Neural progenitor cell (in vitro differentiated cells): ENCODE data around the gene LDB2. TPM values are rescaled to one million over a fixed set of nuclear protein-coding genes. Genes with fewer than 3 reads are reported as not detected.

Experiments
- DNase-seq: peaks from one replicate; pipeline ENCODE4 v3.0.0-alpha.2; 2016; ENCODE audit warnings: low spot score
- H2AFZ ChIP-seq: fragments of 200-600 bp; sonication (generic); replicated peaks from 2 replicates; pipeline ENCODE4 v1.6.1; 2016; ENCODE audit warnings: antibody characterized with exemption
- H3F3A ChIP-seq: fragments of 200-600 bp; sonication (generic); 2 replicates; pipeline ENCODE4 v1.6.1; 2016; ENCODE audit warnings: antibody characterized with exemption, low read depth
- H3K27ac ChIP-seq: fragments of 200-600 bp; sonication (generic); 2 replicates; pipeline ENCODE4 v1.5.1; 2016; ENCODE audit warnings: mild to moderate bottlenecking
- H3K27me3 ChIP-seq: fragments of 200-600 bp; sonication (generic); 2 replicates; pipeline ENCODE4 v1.6.1; 2016; ENCODE audit warnings: mild to moderate bottlenecking, moderate library complexity
- H3K36me3 ChIP-seq: fragments of 200-600 bp; sonication (generic); 2 replicates; pipeline ENCODE4 v1.5.1; 2016
- H3K4me1 ChIP-seq: fragments of 200-600 bp; sonication (generic); 2 replicates; pipeline ENCODE4 v1.6.1; 2016; ENCODE audit warnings: mixed run types
- H3K4me2 ChIP-seq: fragments of 200-600 bp; sonication (generic); 2 replicates; pipeline ENCODE4 v1.6.1; 2016
- H3K4me3 ChIP-seq: fragments of 200-600 bp; sonication (generic); 2 replicates; pipeline ENCODE4 v1.5.1; 2016
- H3K79me2 ChIP-seq: fragments of 200-600 bp; sonication (generic); 2 replicates; pipeline ENCODE4 v1.6.1; 2016; ENCODE audit warnings: low read depth
- H3K9ac ChIP-seq: fragments of 200-600 bp; sonication (generic); 2 replicates; pipeline ENCODE4 v1.6.1; 2016
- H3K9me3 ChIP-seq: fragments of 200-600 bp; sonication (generic); 2 replicates; pipeline ENCODE4 v1.5.1; 2016; ENCODE audit warnings: low read depth
- H4K20me1 ChIP-seq: fragments of 200-600 bp; sonication (generic); 2 replicates; pipeline ENCODE4 v1.6.1; 2016; ENCODE audit warnings: low read depth
- H3K27ac Mint-ChIP-seq: 3 replicates; pipeline ENCODE4 v1.8.0; 2021; ENCODE audit warnings: mixed read lengths
- H3K27me3 Mint-ChIP-seq: 2 replicates; pipeline ENCODE4 v1.8.0; 2022; ENCODE audit warnings: low read depth, mild to moderate bottlenecking, inconsistent platforms, moderate library complexity, mixed read lengths; ENCODE audit not compliant: insufficient read depth
- H3K36me3 Mint-ChIP-seq: 3 replicates; pipeline ENCODE4 v1.8.0; 2021; ENCODE audit warnings: mixed read lengths
- H3K4me1 Mint-ChIP-seq: 3 replicates; pipeline ENCODE4 v1.8.0; 2021; ENCODE audit warnings: mixed read lengths
- H3K4me3 Mint-ChIP-seq: 3 replicates; pipeline ENCODE4 v1.8.0; 2021; ENCODE audit warnings: mild to moderate bottlenecking, moderate library complexity, mixed read lengths
- H3K9me3 Mint-ChIP-seq: 3 replicates; pipeline ENCODE4 v1.8.0; 2020; ENCODE audit warnings: mixed read lengths
- CTCF ChIP-seq: fragments of 200-600 bp; sonication (generic); IDR thresholded peaks from 2 replicates; pipeline ENCODE4 v1.5.1; 2017; ENCODE audit warnings: antibody characterized with exemption, mild to moderate bottlenecking
- EZH2 ChIP-seq: fragments of 200-600 bp; sonication (generic); IDR thresholded peaks from 2 replicates; pipeline ENCODE4 v1.6.1; 2017; ENCODE audit warnings: antibody characterized with exemption, mild to moderate bottlenecking, moderate library complexity
- EZH2phosphoT487 ChIP-seq: fragments of 200-600 bp; sonication (generic); IDR thresholded peaks from 2 replicates; pipeline ENCODE4 v1.6.1; 2017; ENCODE audit warnings: antibody characterized with exemption
- total RNA-seq: library from RNA; depleted of rRNA; stranded (reverse); fragments of >200 nt; gene quantifications from 2 replicates; pipeline ENCODE4 v1.2.3, GENCODE V29; 2015; ENCODE audit warnings: low replicate concordance

The LDB2 gene
- total RNA-seq, 1 donor from 2014 or later: 24.3 TPM

- H3K9me3 ChIP-seq: no peaks in the 10 kb centered on the region
- Mint-ChIP-seq H3K9me3 (peaks cover 12% of the 10 kb centered on the region), H3K27ac (no peak overlapping the region), H3K36me3 (peaks cover 12% of the 10 kb centered on the region), H3K4me3 (no peak overlapping the region), H3K27me3 (no peaks in the 10 kb centered on the region), H3K4me1 (peaks cover 12% of the 10 kb centered on the region)
- H3K79me2 ChIP-seq: no peaks in the 10 kb centered on the region
- no peaks in the 10 kb centered on the region for H3K4me1 ChIP-seq
- H3F3A ChIP-seq: no peaks in the 10 kb centered on the region
- TF ChIP-seq CTCF: no peak
- no peak for TF ChIP-seq EZH2
- no peak for TF ChIP-seq EZH2phosphoT487
- H3K4me2 ChIP-seq: no peak overlapping the region
- no peak overlapping the region for H3K9ac ChIP-seq
- H3K4me3 ChIP-seq: no peak overlapping the region
- no peak overlapping the region for H2AFZ ChIP-seq
- H3K27ac ChIP-seq: no peak overlapping the region
- no peaks in the 10 kb centered on the region for H4K20me1 ChIP-seq
- DNase-seq: no peak
- no peaks in the 10 kb centered on the region for H3K36me3 ChIP-seq
- no peaks in the 10 kb centered on the region for H3K27me3 ChIP-seq
Measured at GRCh38 chr4:16852644-16853043, 45.8 kb downstream of the LDB2 start.

- Histone ChIP-seq H3F3A (no peaks in the 10 kb centered on the region), H3K9ac (no peak overlapping the region), H3K4me2 (no peak overlapping the region), H3K9me3 (no peaks in the 10 kb centered on the region), H3K36me3 (no peaks in the 10 kb centered on the region), H3K27me3 (no peaks in the 10 kb centered on the region), H3K4me3 (no peak overlapping the region), H3K79me2 (no peaks in the 10 kb centered on the region), H3K4me1 (no peaks in the 10 kb centered on the region), H3K27ac (no peak overlapping the region), H2AFZ (no peak overlapping the region), H4K20me1 (no peaks in the 10 kb centered on the region)
- Mint-ChIP-seq H3K9me3 (peaks cover 12% of the 10 kb centered on the region), H3K36me3 (peaks cover 12% of the 10 kb centered on the region), H3K4me3 (no peak overlapping the region), H3K27me3 (no peaks in the 10 kb centered on the region), H3K27ac (no peak overlapping the region), H3K4me1 (peaks cover 8% of the 10 kb centered on the region)
- TF ChIP-seq EZH2phosphoT487 (no peak), EZH2 (no peak), CTCF (no peak)
- DNase-seq: no peak
Measured at GRCh38 chr4:16852228-16852627, 46.2 kb downstream of the LDB2 start.

GRCh38 chr4:16846540-16847117, 51.8 kb downstream of the LDB2 start:
- Mint-ChIP-seq H3K4me1 (peaks cover 29% of the 10 kb centered on the region), H3K36me3 (peaks cover 10% of the 10 kb centered on the region), H3K27ac (no peak overlapping the region), H3K4me3 (no peak overlapping the region), H3K9me3 (peaks cover 12% of the 10 kb centered on the region), H3K27me3 (no peaks in the 10 kb centered on the region)
- Histone ChIP-seq H3K9me3 (no peaks in the 10 kb centered on the region), H3K79me2 (no peaks in the 10 kb centered on the region), H3K4me2 (no peak overlapping the region), H3K9ac (no peak overlapping the region), H3K27me3 (no peaks in the 10 kb centered on the region), H3K4me3 (no peak overlapping the region), H4K20me1 (no peaks in the 10 kb centered on the region), H3K27ac (no peak overlapping the region), H3F3A (peaks cover 9% of the 10 kb centered on the region), H2AFZ (no peak overlapping the region), H3K4me1 (peaks cover 16% of the 10 kb centered on the region), H3K36me3 (no peaks in the 10 kb centered on the region)
- TF ChIP-seq CTCF: no peak
- TF ChIP-seq EZH2: no peak
- no peak for TF ChIP-seq EZH2phosphoT487
- peak; percentile 24 for DNase-seq
